Activated CD4-positive, alpha-beta memory T cell treated with anti-CD3 and anti-CD28 coated beads for 36 hours (primary cell): ENCODE results near the gene PPP1CB. TPM values are rescaled to one million over a fixed set of nuclear protein-coding genes. Genes with fewer than 3 reads are reported as not detected.

Experiments used
- CTCF ChIA-PET: fragments of 350-600 bp; sonication (Branson Sonifier 250); formaldehyde crosslinking; loops from one replicate; lab custom pipeline; 2021; ENCODE audit warnings: antibody characterized with exemption, inconsistent platforms; lab: Charles Lee
- POLR2A ChIA-PET: fragments of 350-600 bp; sonication (Branson Sonifier 250); formaldehyde crosslinking; loops from one replicate; lab custom pipeline; 2021; ENCODE audit warnings: antibody characterized with exemption; lab: Charles Lee
- DNase-seq: peaks from one replicate; pipeline ENCODE4 v3.0.0-alpha.2; 2020
- H3K27ac Mint-ChIP-seq: one replicate; pipeline ENCODE4 v1.8.0; 2021; ENCODE audit warnings: mixed read lengths
- H3K27me3 Mint-ChIP-seq: one replicate; pipeline ENCODE4 v1.8.0; 2021; ENCODE audit warnings: mixed read lengths
- H3K36me3 Mint-ChIP-seq: one replicate; pipeline ENCODE4 v1.8.0; 2021; ENCODE audit warnings: mixed read lengths
- H3K4me1 Mint-ChIP-seq: one replicate; pipeline ENCODE4 v1.8.0; 2021; ENCODE audit warnings: low read depth, mixed read lengths
- H3K4me3 Mint-ChIP-seq: one replicate; pipeline ENCODE4 v1.8.0; 2021; ENCODE audit warnings: mild to moderate bottlenecking, mixed read lengths
- H3K9me3 Mint-ChIP-seq: one replicate; pipeline ENCODE4 v1.8.0; 2021; ENCODE audit warnings: mixed read lengths
- intact Hi-C: fragments of 100-400 bp; cut with micrococcal nuclease; formaldehyde crosslinking; loops from one replicate; pipeline ENCODE4 v1.15.1; 2023
- total RNA-seq, 2 experiments: library from RNA; stranded (reverse); gene quantifications; one replicate each; pipeline ENCODE4 v1.2.3, GENCODE V29; 2021

Gene PPP1CB
- total RNA-seq, 2 experiments from 2014 or later: 238 to 256 TPM

GRCh38 chr2:28746429-28747111 is 5.1 kb upstream of the PPP1CB start:
- CTCF ChIA-PET: interaction anchor here (10.5 kb wide), 1 partner anchor 152 kb away, joined by 126 read pairs; no protein-coding TSS in a partner anchor
- peaks cover 35% of the 10 kb centered on the region for H3K4me1 Mint-ChIP-seq
- H3K27ac Mint-ChIP-seq: no peak overlapping the region
- no peak for DNase-seq
- no peaks in the 10 kb centered on the region for H3K9me3 Mint-ChIP-seq
- no peak overlapping the region for H3K4me3 Mint-ChIP-seq
- H3K27me3 Mint-ChIP-seq: no peaks in the 10 kb centered on the region
- intact Hi-C loops: no loop called here
- POLR2A ChIA-PET: no interaction called here
- H3K36me3 Mint-ChIP-seq: peaks cover 3% of the 10 kb centered on the region

DNA sequence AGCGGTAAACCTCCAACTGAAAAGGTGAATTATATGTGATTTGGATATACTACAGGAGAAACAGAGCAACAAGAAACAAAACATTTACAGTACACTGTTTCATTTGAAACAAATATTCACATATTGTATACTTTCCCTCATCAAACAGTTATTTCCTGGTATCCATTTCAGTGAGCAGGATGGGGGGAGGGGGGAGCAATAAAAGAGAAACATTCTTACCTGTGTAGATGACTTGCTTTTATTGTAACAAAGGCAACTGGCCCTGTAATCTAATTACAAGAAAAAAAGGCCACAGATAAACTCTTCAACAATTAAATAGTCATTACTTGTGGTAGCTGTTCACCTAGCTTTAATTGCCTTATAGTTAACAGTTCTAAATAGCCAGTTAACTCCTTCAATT is 3.9 kb upstream of the PPP1CB start:
- Mint-ChIP-seq H3K27me3 (no peaks in the 10 kb centered on the region), H3K4me3 (peak overlapping the region; percentile 18), H3K27ac (peak overlapping the region; percentile 76), H3K4me1 (peaks cover 32% of the 10 kb centered on the region), H3K9me3 (no peaks in the 10 kb centered on the region), H3K36me3 (peaks cover 3% of the 10 kb centered on the region)
- ChIA-PET POLR2A (no interaction called here), CTCF (interaction anchor here (0.8 to 10.5 kb wide), 4 partner anchors 97 to 183 kb away, joined by 3 to 126 read pairs (median 5); no protein-coding TSS in a partner anchor)
- no peak for DNase-seq
- intact Hi-C loops: no loop called here

GRCh38 chr2:28748176-28748575 is 3.5 kb upstream of the PPP1CB start:
- Mint-ChIP-seq H3K4me1 (peaks cover 32% of the 10 kb centered on the region), H3K27me3 (no peaks in the 10 kb centered on the region), H3K9me3 (no peaks in the 10 kb centered on the region), H3K36me3 (peaks cover 3% of the 10 kb centered on the region), H3K27ac (peak overlapping the region; percentile 76), H3K4me3 (peak overlapping the region; percentile 18)
- intact Hi-C loops: no loop called here
- DNase-seq: no peak
- ChIA-PET POLR2A (no interaction called here), CTCF (interaction anchor here (0.8 to 10.5 kb wide), 4 partner anchors 98 to 184 kb away, joined by 3 to 126 read pairs (median 5); no protein-coding TSS in a partner anchor)

DNA sequence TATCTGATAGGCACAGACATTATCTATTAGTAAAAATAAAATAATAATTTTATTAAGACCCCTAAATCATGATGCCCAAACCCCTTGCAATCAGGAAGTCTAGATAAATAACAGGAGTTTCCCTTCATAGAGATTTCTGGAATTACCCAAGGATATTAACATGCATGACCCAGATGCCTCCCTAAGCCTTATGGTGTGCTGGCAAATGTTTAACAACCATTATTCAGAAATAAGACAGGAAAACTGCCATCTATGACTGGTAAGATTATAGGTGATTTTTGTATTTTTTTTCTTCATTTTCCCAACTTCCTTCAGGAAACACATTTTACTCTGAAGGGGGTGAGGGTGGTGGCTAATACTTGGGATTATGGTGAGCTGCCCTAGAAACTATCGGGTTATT is 2.7 kb upstream of the PPP1CB start:
- H3K36me3 Mint-ChIP-seq: peaks cover 3% of the 10 kb centered on the region
- POLR2A ChIA-PET: no interaction called here
- H3K9me3 Mint-ChIP-seq: no peaks in the 10 kb centered on the region
- intact Hi-C loops: no loop called here
- H3K27me3 Mint-ChIP-seq: no peaks in the 10 kb centered on the region
- H3K4me1 Mint-ChIP-seq: peaks cover 32% of the 10 kb centered on the region
- CTCF ChIA-PET: interaction anchor here (0.7 to 10.5 kb wide), 5 partner anchors 98 to 183 kb away, joined by 3 to 126 read pairs (median 5); no protein-coding TSS in a partner anchor
- peak overlapping the region; percentile 96 for H3K27ac Mint-ChIP-seq
- H3K4me3 Mint-ChIP-seq: no peak overlapping the region
- no peak for DNase-seq

- intact Hi-C loops: no loop called here
- H3K27ac Mint-ChIP-seq: peak overlapping the region; percentile 96
- ChIA-PET CTCF (interaction anchor here (0.7 to 10.5 kb wide), 4 partner anchors 94 to 183 kb away, joined by 3 to 126 read pairs (median 3); no protein-coding TSS in a partner anchor), POLR2A (no interaction called here)
- no peaks in the 10 kb centered on the region for H3K9me3 Mint-ChIP-seq
- no peaks in the 10 kb centered on the region for H3K27me3 Mint-ChIP-seq
- H3K4me1 Mint-ChIP-seq: peaks cover 35% of the 10 kb centered on the region
- H3K36me3 Mint-ChIP-seq: peaks cover 5% of the 10 kb centered on the region
- no peak for DNase-seq
- peak overlapping the region; percentile 85 for H3K4me3 Mint-ChIP-seq
Measured at GRCh38 chr2:28749526-28749925, 2.1 kb upstream of the PPP1CB start.

DNA sequence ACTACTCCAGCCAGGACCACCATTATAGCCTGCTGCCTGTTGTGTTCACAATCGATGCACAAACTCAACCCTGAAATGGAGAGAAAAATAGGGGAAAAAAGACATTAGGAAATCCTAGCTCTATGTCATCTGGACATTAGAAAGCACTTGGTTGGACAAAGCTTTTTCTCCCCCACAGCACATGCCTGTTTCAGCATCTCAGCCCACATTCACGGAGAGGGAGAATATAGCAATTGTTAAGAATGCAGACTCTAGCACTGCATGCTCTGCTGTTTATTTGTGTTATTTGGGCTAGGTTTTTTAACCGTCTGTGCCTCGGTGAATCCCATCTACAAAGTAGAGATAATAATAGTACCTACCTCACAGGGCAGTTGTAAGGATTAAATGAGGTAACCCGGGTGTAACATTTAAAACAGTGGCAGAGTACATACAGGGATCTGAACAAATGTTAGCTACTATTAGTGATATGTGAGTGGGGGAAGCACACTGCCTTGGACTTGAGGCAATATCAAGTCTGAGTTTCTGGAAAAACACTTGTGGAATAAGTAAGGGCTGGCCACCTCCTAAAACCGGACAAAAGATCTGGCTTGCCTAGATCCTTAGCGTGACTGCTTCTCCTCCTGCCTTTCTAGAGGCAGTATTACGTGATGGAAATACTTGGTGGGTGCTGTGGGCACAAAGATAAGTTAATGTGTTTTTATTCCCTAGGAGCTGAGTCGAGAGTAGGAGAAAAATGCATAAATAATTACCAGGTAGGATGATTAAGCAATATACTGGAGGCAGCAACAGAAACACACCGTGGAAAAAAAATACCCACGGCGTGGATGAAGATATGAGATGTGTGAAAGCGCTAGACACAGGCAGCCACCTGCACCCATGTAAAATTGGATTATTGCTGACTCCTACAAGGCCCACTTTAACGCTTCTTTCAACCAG is 1.0 kb upstream of the PPP1CB start:
- POLR2A ChIA-PET: interaction anchor here (0.6 to 2.5 kb wide), 11 partner anchors 11 to 183 kb away, joined by 3 to 13 read pairs (median 10); partner anchors contain the start of gene WDR43
- Mint-ChIP-seq H3K27ac (peak overlapping the region; percentile 96), H3K36me3 (peaks cover 5% of the 10 kb centered on the region), H3K9me3 (no peaks in the 10 kb centered on the region), H3K27me3 (no peaks in the 10 kb centered on the region), H3K4me1 (peaks cover 45% of the 10 kb centered on the region), H3K4me3 (peak overlapping the region; percentile 85)
- intact Hi-C loops: loop anchor here (1.0 to 5.0 kb wide), 8 partner anchors 38 to 360 kb away; partner anchors contain the start of genes SPDYA and WDR43
- peak; percentile 47 for DNase-seq
- CTCF ChIA-PET: interaction anchor here (1.1 to 10.5 kb wide), 6 partner anchors 9 to 183 kb away, joined by 3 to 126 read pairs (median 5); no protein-coding TSS in a partner anchor

- no peaks in the 10 kb centered on the region for H3K9me3 Mint-ChIP-seq
- H3K4me3 Mint-ChIP-seq: peak overlapping the region; percentile 85
- peaks cover 5% of the 10 kb centered on the region for H3K36me3 Mint-ChIP-seq
- peak overlapping the region; percentile 96 for H3K27ac Mint-ChIP-seq
- H3K27me3 Mint-ChIP-seq: no peaks in the 10 kb centered on the region
- CTCF ChIA-PET: interaction anchor here (0.6 to 10.5 kb wide), 13 partner anchors 10 to 361 kb away, joined by 3 to 126 read pairs (median 3); no protein-coding TSS in a partner anchor
- intact Hi-C loops: loop anchor here (1.0 to 5.0 kb wide), 6 partner anchors 40 to 361 kb away; partner anchors contain the start of genes SPDYA and WDR43
- DNase-seq: peak; percentile 45
- H3K4me1 Mint-ChIP-seq: peaks cover 57% of the 10 kb centered on the region
- POLR2A ChIA-PET: interaction anchor here (0.6 to 2.5 kb wide), 16 partner anchors 10 to 185 kb away, joined by 3 to 13 read pairs (median 6); partner anchors contain the start of gene WDR43
Measured at GRCh38 chr2:28751956-28752630, 463 bp downstream of the PPP1CB start.

GRCh38 chr2:28752631-28753376 is 1.2 kb downstream of the PPP1CB start:
- Mint-ChIP-seq H3K4me3 (peak overlapping the region; percentile 85), H3K27ac (peak overlapping the region; percentile 96), H3K4me1 (peaks cover 60% of the 10 kb centered on the region), H3K9me3 (no peaks in the 10 kb centered on the region), H3K36me3 (peaks cover 7% of the 10 kb centered on the region), H3K27me3 (no peaks in the 10 kb centered on the region)
- CTCF ChIA-PET: interaction anchor here (1.0 to 10.5 kb wide), 5 partner anchors 57 to 185 kb away, joined by 3 to 126 read pairs (median 5); no protein-coding TSS in a partner anchor
- DNase-seq: no peak
- POLR2A ChIA-PET: interaction anchor here (0.6 to 2.5 kb wide), 13 partner anchors 9 to 186 kb away, joined by 3 to 12 read pairs (median 7); partner anchors contain the start of gene WDR43
- intact Hi-C loops: loop anchor here (1.0 to 5.0 kb wide), 3 partner anchors 41 to 187 kb away; no protein-coding TSS in a partner anchor

DNA sequence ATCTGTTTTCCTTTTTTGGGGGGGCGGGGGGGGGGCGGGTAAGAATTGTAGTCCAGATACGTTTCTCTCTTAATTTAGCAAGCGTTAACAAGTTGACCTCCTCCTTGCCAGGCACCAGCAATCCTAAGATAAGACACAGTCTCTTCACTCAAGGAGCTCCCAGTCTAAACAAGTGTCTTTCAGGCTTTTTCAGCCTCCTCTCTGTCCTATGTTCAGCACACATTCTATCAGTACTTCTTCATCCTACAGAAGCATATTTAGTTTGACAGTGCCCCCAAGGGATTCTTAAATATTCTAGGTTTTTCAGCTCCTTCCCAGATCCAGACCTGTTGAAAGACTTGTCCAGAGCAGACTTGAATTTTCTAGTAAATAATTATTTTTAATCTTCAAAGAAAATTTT is 2.7 kb downstream of the PPP1CB start:
- H3K27me3 Mint-ChIP-seq: no peaks in the 10 kb centered on the region
- no peaks in the 10 kb centered on the region for H3K9me3 Mint-ChIP-seq
- CTCF ChIA-PET: interaction anchor here (1.2 to 10.5 kb wide), 3 partner anchors 138 to 188 kb away, joined by 3 to 126 read pairs (median 9); no protein-coding TSS in a partner anchor
- H3K4me1 Mint-ChIP-seq: peaks cover 56% of the 10 kb centered on the region
- intact Hi-C loops: loop anchor here (5.0 kb wide), 1 partner anchor 42 kb away; no protein-coding TSS in a partner anchor
- H3K36me3 Mint-ChIP-seq: peaks cover 7% of the 10 kb centered on the region
- DNase-seq: no peak
- H3K4me3 Mint-ChIP-seq: peak overlapping the region; percentile 38
- H3K27ac Mint-ChIP-seq: peak overlapping the region; percentile 26
- POLR2A ChIA-PET: no interaction called here

GRCh38 chr2:28755421-28755820 is 3.8 kb downstream of the PPP1CB start:
- H3K4me1 Mint-ChIP-seq: peaks cover 49% of the 10 kb centered on the region
- intact Hi-C loops: no loop called here

More at GRCh38 chr2:28755421-28755820, 3.8 kb downstream of the PPP1CB start:
- H3K4me3 Mint-ChIP-seq: no peak overlapping the region
- ChIA-PET POLR2A (interaction anchor here (1.4 kb wide), 1 partner anchor 161 kb away, joined by 3 read pairs; no protein-coding TSS in a partner anchor), CTCF (interaction anchor here (1.2 to 10.5 kb wide), 2 partner anchors 161 to 188 kb away, joined by 3 to 126 read pairs; no protein-coding TSS in a partner anchor)
- H3K27me3 Mint-ChIP-seq: no peaks in the 10 kb centered on the region
- H3K36me3 Mint-ChIP-seq: peaks cover 7% of the 10 kb centered on the region
- H3K9me3 Mint-ChIP-seq: no peaks in the 10 kb centered on the region
- no peak overlapping the region for H3K27ac Mint-ChIP-seq
- no peak for DNase-seq
